ENCODE measurements around the gene TPBGL.
A peak's percentile ranks its signal among the peaks of the same experiment; 100 is the strongest.

Gene TPBGL

GRCh38 chr11:75240311-75241035 lies at the start of gene TPBGL:
TPBGL (plus strand) TSS chr11:75240774; CDS start chr11:75241050, 276 bp downstream.
- no peak for DNase-seq (ENCODE audit: low read depth in 2 of 2)

- no peak for DNase-seq (ENCODE audit: low read depth in 2 of 2)
These were observed 49.2 kb upstream of the TPBGL start for GRCh38 chr11:75191330-75191717.

- no peak for DNase-seq (ENCODE audit: low read depth in 2 of 2)
These were observed 47.3 kb upstream of the TPBGL start for GRCh38 chr11:75193271-75193670.

GRCh38 chr11:75193711-75194110 lies 46.9 kb upstream of the TPBGL start:
- DNase-seq (ENCODE audit: low read depth in 2 of 2), result no peak

- no peak for DNase-seq (ENCODE audit: low read depth in 2 of 2)
These were observed 46.4 kb upstream of the TPBGL start for GRCh38 chr11:75194147-75194546.

- no peak for DNase-seq (ENCODE audit: low read depth in 2 of 2)
These were observed 45.2 kb upstream of the TPBGL start for GRCh38 chr11:75195167-75195962.

- DNase-seq (ENCODE audit: low read depth in 2 of 2), result no peak
These were observed 44.1 kb upstream of the TPBGL start for GRCh38 chr11:75196426-75196825.

GRCh38 chr11:75197512-75198277 lies 42.9 kb upstream of the TPBGL start:
- no peak for DNase-seq (ENCODE audit: low read depth in 2 of 2)

GRCh38 chr11:75198278-75198973 lies 42.1 kb upstream of the TPBGL start:
- DNase-seq (ENCODE audit: low read depth in 2 of 2), result no peak

GRCh38 chr11:75199412-75199955 lies 41.1 kb upstream of the TPBGL start:
- DNase-seq (ENCODE audit: low read depth in 2 of 2), result no peak

- no peak for DNase-seq (ENCODE audit: low read depth in 2 of 2)
These were observed 40.5 kb upstream of the TPBGL start for GRCh38 chr11:75200051-75200450.

- no peak for DNase-seq (ENCODE audit: low read depth in 2 of 2)
These were observed 40.0 kb upstream of the TPBGL start for GRCh38 chr11:75200531-75200930.

GRCh38 chr11:75201771-75202170 lies 38.8 kb upstream of the TPBGL start:
- no peak for DNase-seq (ENCODE audit: low read depth in 2 of 2)

- DNase-seq (ENCODE audit: low read depth in 2 of 2), result no peak
These were observed 38.4 kb upstream of the TPBGL start for GRCh38 chr11:75202195-75202594.

GRCh38 chr11:75203138-75203537 lies 37.4 kb upstream of the TPBGL start:
- DNase-seq (ENCODE audit: low read depth in 2 of 2), result no peak

- DNase-seq (ENCODE audit: low read depth in 2 of 2), result no peak
These were observed 36.9 kb upstream of the TPBGL start for GRCh38 chr11:75203641-75204011.

GRCh38 chr11:75204012-75204674 lies 36.4 kb upstream of the TPBGL start:
- DNase-seq (ENCODE audit: low read depth in 2 of 2), result no peak

GRCh38 chr11:75204685-75205563 lies 35.6 kb upstream of the TPBGL start:
- peak; percentile 81 to 84 for DNase-seq (ENCODE audit: low read depth in 2 of 2)

- no peak for DNase-seq (ENCODE audit: low read depth in 2 of 2)
These were observed 35.0 kb upstream of the TPBGL start for GRCh38 chr11:75205564-75206020.

- no peak for DNase-seq (ENCODE audit: low read depth in 2 of 2)
These were observed 32.1 kb upstream of the TPBGL start for GRCh38 chr11:75208446-75208845.
